Omental fat pad (tissue), 4 donors: ENCODE results near the gene SPATA21. TPM values are rescaled to one million over a fixed set of nuclear protein-coding genes. Genes with fewer than 3 reads are reported as not detected.

Source experiments
- ATAC-seq: fragments of 150-250 bp; one replicate; pipeline ENCODE4 v1.9.1; 2016; ENCODE audit warnings: mild to moderate bottlenecking, moderate library complexity; ENCODE audit not compliant: low FRiP score
- DNase-seq: peaks from one replicate; pipeline ENCODE4 v3.0.0-alpha.2; 2019; ENCODE audit warnings: low spot score
- total RNA-seq, 4 donors: library from RNA; depleted of rRNA; stranded (reverse); fragments of >200 nt; gene quantifications; one replicate each; pipeline ENCODE4 v1.1.0, GENCODE V29; 2016
- TF ChIP-seq, protein P1 (sequence below), 3 donors: fragments of 450-650 bp; IDR thresholded peaks; one replicate each; pipeline ENCODE4 v1.5.1; 2016 to 2017; ENCODE audit warnings: antibody characterized with exemption in 3 of 3, mild to moderate bottlenecking in 3 of 3, moderate library complexity in 2 of 3

The SPATA21 gene
- total RNA-seq, 4 donors from 2014 or later, result not detected

DNA sequence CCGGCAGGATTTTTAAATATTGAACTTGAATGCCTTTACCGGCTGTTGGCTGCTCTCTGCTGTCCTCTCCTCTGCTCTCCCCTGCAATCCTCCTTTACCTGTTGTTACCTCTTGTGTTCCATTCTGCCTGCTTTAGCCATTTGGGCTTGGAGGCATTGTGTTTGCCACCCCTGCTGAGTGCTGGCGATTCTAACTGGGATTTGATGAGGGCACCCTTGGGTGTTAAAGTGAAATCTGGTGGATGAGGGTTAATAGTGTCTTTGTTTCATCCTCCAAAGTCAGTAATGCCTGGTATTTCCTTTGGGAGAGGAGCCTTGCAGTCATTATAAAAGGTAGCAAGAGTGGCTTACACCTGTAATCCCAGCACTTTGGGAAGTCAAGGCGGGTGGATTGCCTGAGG, 60.3 kb downstream of the SPATA21 start:
- no peak for DNase-seq
- TF ChIP-seq, protein P1, sequence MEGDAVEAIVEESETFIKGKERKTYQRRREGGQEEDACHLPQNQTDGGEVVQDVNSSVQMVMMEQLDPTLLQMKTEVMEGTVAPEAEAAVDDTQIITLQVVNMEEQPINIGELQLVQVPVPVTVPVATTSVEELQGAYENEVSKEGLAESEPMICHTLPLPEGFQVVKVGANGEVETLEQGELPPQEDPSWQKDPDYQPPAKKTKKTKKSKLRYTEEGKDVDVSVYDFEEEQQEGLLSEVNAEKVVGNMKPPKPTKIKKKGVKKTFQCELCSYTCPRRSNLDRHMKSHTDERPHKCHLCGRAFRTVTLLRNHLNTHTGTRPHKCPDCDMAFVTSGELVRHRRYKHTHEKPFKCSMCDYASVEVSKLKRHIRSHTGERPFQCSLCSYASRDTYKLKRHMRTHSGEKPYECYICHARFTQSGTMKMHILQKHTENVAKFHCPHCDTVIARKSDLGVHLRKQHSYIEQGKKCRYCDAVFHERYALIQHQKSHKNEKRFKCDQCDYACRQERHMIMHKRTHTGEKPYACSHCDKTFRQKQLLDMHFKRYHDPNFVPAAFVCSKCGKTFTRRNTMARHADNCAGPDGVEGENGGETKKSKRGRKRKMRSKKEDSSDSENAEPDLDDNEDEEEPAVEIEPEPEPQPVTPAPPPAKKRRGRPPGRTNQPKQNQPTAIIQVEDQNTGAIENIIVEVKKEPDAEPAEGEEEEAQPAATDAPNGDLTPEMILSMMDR (IDR thresholded peaks at IDR 0.05), result no peak
- ATAC-seq, result no peak

DNA sequence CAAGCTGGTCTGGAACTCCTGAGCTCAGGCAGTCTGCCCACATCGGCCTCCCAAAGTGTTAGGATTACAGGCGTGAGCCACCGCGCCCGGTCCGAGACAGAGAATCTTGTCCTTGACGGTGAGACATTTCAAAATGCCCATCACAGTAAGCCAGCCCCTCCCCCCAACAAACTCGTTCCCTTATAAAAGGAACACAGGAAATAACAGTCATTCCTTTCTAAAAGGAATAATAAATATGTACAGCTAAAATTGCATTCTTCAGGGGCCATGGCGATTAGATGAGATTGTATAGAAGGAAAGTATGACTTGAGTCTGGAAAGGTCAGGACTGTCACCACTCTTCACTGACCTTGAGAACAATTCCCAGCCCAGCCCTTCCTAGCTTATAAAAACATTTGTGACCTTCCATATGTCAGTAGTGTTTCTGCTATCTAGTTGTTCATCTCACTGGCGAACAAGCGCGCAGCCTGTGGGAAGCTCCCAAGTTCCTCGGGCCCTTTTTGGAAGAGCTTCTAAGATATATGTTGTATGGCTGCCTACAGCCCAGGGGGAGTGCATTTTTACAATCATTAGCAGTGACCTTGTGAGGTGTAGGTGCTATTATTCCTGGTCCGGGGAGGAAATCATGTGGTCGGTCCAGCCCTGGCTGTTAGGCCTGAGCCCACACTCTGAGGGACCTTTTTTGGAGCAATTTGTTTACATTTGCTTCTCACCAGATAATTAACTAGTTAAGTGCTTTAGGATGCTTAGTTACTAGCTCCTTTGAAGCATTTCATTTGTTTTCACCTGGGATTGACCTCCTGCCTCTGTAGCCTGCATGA, 61.5 kb downstream of the SPATA21 start:
- TF ChIP-seq, protein P1 (IDR thresholded peaks at IDR 0.05), result no peak
- ATAC-seq, result no peak
- DNase-seq, result no peak

DNA sequence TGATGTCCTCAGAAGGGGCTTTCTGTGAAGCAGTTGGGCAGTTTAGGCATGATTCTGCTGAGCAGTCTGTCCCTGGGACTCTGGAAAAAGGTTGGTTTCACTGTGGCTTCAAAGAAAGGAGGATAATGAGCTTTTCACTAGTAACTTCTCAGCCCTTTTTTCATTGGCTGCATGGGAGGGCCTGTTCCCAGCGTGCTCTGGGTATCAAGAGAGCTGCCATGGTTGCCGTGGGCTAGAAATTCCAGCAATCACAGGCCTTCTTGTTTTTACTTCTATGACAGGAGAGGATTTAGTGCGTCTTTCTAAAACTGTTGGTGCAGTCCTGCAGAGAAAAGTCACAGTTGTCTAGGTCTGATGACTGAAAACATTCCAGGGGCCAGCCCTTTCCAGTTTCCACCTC, 63.0 kb downstream of the SPATA21 start:
- ATAC-seq, result no peak
- TF ChIP-seq, protein P1 (IDR thresholded peaks at IDR 0.05), result no peak
- DNase-seq, result no peak

DNA sequence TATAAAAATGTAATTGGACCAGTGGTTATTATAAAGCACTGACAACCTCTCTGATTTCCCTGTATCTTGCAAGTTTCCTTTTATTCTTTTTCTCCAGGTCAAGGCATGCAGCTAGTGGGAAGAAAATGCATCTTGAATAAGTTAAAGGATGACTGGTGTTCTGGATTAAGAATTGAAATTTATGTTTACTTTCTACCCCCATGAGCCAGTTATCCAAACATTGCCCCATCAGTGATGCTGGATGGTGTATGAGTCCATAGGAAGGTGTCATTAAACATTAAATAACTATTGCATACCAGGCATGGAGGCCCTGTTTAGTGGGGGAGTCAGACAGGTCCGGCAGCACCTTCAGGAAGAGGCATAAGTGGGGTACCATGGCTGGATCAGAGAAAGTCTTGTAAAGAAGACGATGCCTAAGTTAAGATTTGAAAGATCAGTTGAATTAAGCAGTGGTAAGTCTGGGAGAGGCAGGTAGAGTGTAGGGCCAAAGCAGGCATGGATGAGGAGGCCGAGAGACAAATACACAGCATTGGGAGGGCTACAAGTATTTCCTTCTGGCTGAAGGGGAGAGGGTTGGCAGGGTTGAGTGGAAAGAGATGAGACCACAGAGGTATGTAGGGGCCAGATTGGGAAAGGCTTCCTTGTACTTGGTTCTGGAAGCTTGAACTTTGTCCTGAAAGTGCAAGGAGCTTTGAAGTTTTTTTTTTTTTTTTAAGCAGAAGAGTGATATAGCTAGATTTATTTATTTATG, 64.5 kb downstream of the SPATA21 start:
- TF ChIP-seq, protein P1 (IDR thresholded peaks at IDR 0.05), result no peak
- ATAC-seq, result no peak
- DNase-seq, result no peak

DNA sequence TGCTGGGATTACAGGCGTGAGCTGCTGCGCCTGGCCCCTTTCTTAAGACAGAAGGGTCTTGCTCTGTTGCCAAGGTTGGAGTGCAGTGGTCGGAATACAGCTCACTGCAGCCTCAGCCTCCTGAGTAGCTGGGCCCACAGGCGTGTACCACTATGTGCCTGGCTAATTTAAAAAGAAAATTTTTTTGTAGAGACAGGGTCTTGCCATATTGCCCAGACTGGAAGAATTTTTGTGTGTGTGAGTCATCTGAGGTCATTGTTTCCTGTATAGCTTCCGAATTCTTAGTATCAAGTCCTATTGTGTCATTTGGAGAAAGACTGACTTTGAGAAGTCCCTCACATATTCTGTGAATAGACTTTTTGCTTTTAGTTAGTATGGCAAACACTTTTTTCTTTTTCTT, 65.5 kb downstream of the SPATA21 start:
- no peak for ATAC-seq
- TF ChIP-seq, protein P1 (IDR thresholded peaks at IDR 0.05), result no peak
- DNase-seq, result no peak

DNA sequence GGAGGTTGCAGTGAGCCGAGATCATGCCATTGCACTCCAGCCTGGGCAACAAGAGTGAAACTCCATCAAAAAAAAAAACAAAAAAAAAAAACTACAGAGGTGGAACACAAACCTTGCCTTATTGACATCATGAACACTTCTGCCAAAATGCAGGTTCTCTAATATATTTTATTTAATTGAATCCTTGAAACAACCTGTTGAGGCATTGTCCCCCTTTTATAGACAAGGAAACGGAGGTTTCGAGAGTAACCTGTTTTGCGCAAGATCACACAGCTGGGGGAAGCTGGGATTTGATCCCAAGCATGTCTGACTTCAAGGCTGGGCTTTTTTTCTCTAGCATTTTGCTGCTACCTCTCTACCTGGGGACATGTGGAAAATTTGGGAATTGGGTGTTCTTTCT, 67.4 kb downstream of the SPATA21 start:
- ATAC-seq (no peak), DNase-seq (no peak)
- TF ChIP-seq, protein P1 (IDR thresholded peaks at IDR 0.05), result no peak
